SK-N-SH (cell line): Measurements from ENCODE around the gene ANO10.

Source experiments
- EP300 ChIP-seq, 2 experiments: IDR thresholded peaks; 2 replicates each; pipeline versions ENCODE4 v1.4.0 to v1.6.1; 2012; ENCODE audit warnings: borderline replicate concordance in 1 of 2, low read depth in 1 of 2, low read length in 1 of 2
- RAD21 ChIP-seq: IDR thresholded peaks from 2 replicates; pipeline ENCODE4 v1.6.1; 2012; ENCODE audit warnings: mild to moderate bottlenecking, low read length
- RCOR1 ChIP-seq: fragments of 150-350 bp; IDR thresholded peaks from 2 replicates; pipeline ENCODE4 v1.6.1; 2017; ENCODE audit warnings: antibody characterized with exemption, low read length
- RFX5 ChIP-seq: IDR thresholded peaks from 2 replicates; pipeline ENCODE4 v1.6.1; 2012; ENCODE audit warnings: mild to moderate bottlenecking, improper control_type of control experiment, low read length
- RXRA ChIP-seq: IDR thresholded peaks from 2 replicates; pipeline ENCODE4 v1.4.0; 2012; ENCODE audit warnings: low read depth, mild to moderate bottlenecking, borderline replicate concordance
- SIN3A ChIP-seq: IDR thresholded peaks from 2 replicates; pipeline ENCODE4 v1.6.1; 2012; ENCODE audit warnings: low read depth, mild to moderate bottlenecking, low read length, moderate library complexity, borderline replicate concordance
- TAF1 ChIP-seq: IDR thresholded peaks from 2 replicates; pipeline ENCODE4 v1.6.1; 2012; ENCODE audit warnings: low read depth, mild to moderate bottlenecking, low read length, moderate library complexity, borderline replicate concordance
- TF ChIP-seq, protein P1 (sequence below): fragments of 200-600 bp; sonication (generic); IDR thresholded peaks from 2 replicates; pipeline ENCODE4 v1.6.1; 2017; ENCODE audit warnings: antibody characterized with exemption, mild to moderate bottlenecking, moderate library complexity

DNA sequence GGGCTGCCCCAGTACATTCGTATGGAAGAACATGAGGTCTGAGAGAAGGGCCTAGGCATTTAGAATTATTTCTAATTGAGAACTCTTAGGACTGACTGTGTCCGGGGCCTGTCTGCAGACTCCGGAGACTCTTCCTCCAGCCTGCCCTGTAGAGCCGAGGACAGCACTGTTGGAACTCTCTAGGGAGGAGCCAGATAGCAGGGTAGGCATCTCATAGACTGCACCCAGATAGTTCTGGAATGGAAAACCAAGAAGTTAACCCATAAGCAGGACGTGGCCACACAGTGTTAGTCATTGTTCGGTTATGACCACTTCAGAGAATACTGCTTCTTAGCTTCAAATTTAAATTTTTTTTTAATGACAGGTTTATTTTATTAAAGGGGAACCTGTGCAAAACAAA lies 275.9 kb downstream of the ANO10 start:
- TF ChIP-seq RAD21: no peak
- TF ChIP-seq, protein P1, sequence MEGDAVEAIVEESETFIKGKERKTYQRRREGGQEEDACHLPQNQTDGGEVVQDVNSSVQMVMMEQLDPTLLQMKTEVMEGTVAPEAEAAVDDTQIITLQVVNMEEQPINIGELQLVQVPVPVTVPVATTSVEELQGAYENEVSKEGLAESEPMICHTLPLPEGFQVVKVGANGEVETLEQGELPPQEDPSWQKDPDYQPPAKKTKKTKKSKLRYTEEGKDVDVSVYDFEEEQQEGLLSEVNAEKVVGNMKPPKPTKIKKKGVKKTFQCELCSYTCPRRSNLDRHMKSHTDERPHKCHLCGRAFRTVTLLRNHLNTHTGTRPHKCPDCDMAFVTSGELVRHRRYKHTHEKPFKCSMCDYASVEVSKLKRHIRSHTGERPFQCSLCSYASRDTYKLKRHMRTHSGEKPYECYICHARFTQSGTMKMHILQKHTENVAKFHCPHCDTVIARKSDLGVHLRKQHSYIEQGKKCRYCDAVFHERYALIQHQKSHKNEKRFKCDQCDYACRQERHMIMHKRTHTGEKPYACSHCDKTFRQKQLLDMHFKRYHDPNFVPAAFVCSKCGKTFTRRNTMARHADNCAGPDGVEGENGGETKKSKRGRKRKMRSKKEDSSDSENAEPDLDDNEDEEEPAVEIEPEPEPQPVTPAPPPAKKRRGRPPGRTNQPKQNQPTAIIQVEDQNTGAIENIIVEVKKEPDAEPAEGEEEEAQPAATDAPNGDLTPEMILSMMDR: no peak
- TF ChIP-seq RXRA: no peak
- TF ChIP-seq RCOR1: no peak
- TF ChIP-seq TAF1: no peak
- TF ChIP-seq SIN3A: no peak
- no peak for TF ChIP-seq RFX5
- TF ChIP-seq EP300 (IDR thresholded peaks at IDR 0.05; ENCODE audit: borderline replicate concordance in 1 of 2, low read depth in 1 of 2, low read length in 1 of 2): no peak
